ENCODE results near the gene DAP3. TPM values are rescaled to one million over a fixed set of nuclear protein-coding genes. Genes with fewer than 3 reads are reported as not detected.

Gene DAP3
- total and polyA plus RNA-seq, 9 of the 15 experiments (the other 6 are each of a cell fraction or from before 2014, with no cell fraction given) = 155 to 484 (median 298) TPM

DNA sequence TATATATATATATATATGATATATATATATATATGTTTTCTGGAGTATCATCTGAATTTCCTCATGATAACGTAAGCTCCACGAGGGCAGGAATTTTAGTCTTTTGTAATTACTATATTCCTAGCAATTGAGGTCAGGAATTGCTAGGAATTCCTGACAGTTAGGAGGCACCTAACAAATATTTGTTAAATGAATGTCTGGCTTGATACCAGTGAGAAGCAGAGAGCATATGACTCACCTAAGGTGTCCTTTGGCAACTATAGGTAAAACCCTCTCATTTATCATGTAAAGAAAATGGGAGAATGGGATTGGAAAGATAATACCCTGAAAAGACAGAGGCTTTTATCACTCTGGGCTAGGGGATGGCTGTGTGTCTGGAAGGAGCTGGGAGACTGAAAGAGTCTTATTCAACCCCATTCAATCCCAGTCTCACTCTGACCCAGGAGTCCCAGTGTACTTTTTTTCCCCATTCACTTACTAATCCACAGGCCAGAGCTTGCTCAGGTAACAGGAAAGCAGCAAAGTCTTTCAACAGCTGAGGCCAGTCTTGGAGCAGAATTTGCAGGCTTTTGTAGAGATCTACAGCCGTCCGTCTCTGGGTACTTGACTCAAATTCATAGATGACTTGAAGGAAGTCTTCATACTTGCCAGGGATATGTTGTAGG lies 71.2 kb downstream of the DAP3 start (continued):
- TF ChIP-seq ZFP30 (CRISPR knock-in tag; IDR thresholded peaks at IDR 0.05; ENCODE audit: borderline replicate concordance) = no peak
- no peak for TF ChIP-seq HMG20A (CRISPR knock-in tag; conservative IDR thresholded peaks at IDR 0.05)
- TF ChIP-seq DMBX1 (CRISPR knock-in tag; IDR thresholded peaks at IDR 0.05; ENCODE audit: borderline replicate concordance) = no peak
- no peak for TF ChIP-seq ZNF583 (CRISPR knock-in tag; IDR thresholded peaks at IDR 0.05)
- TF ChIP-seq, protein P1, sequence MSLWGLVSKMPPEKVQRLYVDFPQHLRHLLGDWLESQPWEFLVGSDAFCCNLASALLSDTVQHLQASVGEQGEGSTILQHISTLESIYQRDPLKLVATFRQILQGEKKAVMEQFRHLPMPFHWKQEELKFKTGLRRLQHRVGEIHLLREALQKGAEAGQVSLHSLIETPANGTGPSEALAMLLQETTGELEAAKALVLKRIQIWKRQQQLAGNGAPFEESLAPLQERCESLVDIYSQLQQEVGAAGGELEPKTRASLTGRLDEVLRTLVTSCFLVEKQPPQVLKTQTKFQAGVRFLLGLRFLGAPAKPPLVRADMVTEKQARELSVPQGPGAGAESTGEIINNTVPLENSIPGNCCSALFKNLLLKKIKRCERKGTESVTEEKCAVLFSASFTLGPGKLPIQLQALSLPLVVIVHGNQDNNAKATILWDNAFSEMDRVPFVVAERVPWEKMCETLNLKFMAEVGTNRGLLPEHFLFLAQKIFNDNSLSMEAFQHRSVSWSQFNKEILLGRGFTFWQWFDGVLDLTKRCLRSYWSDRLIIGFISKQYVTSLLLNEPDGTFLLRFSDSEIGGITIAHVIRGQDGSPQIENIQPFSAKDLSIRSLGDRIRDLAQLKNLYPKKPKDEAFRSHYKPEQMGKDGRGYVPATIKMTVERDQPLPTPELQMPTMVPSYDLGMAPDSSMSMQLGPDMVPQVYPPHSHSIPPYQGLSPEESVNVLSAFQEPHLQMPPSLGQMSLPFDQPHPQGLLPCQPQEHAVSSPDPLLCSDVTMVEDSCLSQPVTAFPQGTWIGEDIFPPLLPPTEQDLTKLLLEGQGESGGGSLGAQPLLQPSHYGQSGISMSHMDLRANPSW (CRISPR knock-in tag; IDR thresholded peaks at IDR 0.05) = no peak
- TF ChIP-seq HNRNPL (IDR thresholded peaks at IDR 0.05; ENCODE audit: low read depth, low read length) = no peak
- TF ChIP-seq CEBPG (CRISPR knock-in tag; IDR thresholded peaks at IDR 0.05) = no peak
- no peak for TF ChIP-seq CEBPG (tag; conservative IDR thresholded peaks at IDR 0.05 in 1 of 2, IDR thresholded peaks at IDR 0.05 in 1 of 2)
- no peak for TF ChIP-seq HDAC1 (IDR thresholded peaks at IDR 0.05)
- TF ChIP-seq XRCC4 (IDR thresholded peaks at IDR 0.05; ENCODE audit: extremely low read depth, insufficient read depth, insufficient read length) = no peak
